Neural cell (in vitro differentiated cells): Measurements from ENCODE around the gene RABGAP1L. TPM values are rescaled to one million over a fixed set of nuclear protein-coding genes. Genes with fewer than 3 reads are reported as not detected.

ENCODE experiments used
- H2AFZ ChIP-seq: fragments of 200-600, 300-800 bp; sonication (generic), shearing (Covaris generic); 2 replicates; pipeline ENCODE4 v1.6.0; 2014; ENCODE audit warnings: low read depth, mild to moderate bottlenecking, antibody characterized with exemption, low read length, moderate library complexity
- H3F3A ChIP-seq: fragments of 200-600 bp; shearing (Covaris generic); 2 replicates; pipeline ENCODE4 v1.6.1; 2016; ENCODE audit warnings: mild to moderate bottlenecking, moderate library complexity, mixed read lengths, antibody characterized with exemption, low read length; ENCODE audit not compliant: insufficient read depth, poor library complexity, severe bottlenecking
- H3K27ac ChIP-seq: fragments of 200-600, 300-800 bp; sonication (generic), shearing (Covaris generic); 2 replicates; pipeline ENCODE4 v1.5.1; 2014; ENCODE audit warnings: mild to moderate bottlenecking, low read length, moderate library complexity
- H3K27me3 ChIP-seq: fragments of 300-800, 200-600 bp; sonication (generic), shearing (Covaris generic); 2 replicates; pipeline ENCODE4 v1.6.0; 2014; ENCODE audit warnings: mild to moderate bottlenecking, low read depth, low read length, moderate library complexity; ENCODE audit not compliant: insufficient read depth
- H3K36me3 ChIP-seq: fragments of 300-800, 200-600 bp; sonication (generic), shearing (Covaris generic); 2 replicates; pipeline ENCODE4 v1.5.1; 2014; ENCODE audit warnings: mild to moderate bottlenecking, antibody characterized with exemption, low read length, moderate library complexity; ENCODE audit not compliant: insufficient read depth
- H3K4me2 ChIP-seq: fragments of 300-800, 200-600 bp; sonication (generic), shearing (Covaris generic); 2 replicates; pipeline ENCODE4 v1.6.0; 2014; ENCODE audit warnings: mild to moderate bottlenecking, low read length
- H3K4me3 ChIP-seq: fragments of 300-800, 200-600 bp; sonication (generic), shearing (Covaris generic); 2 replicates; pipeline ENCODE4 v1.5.1; 2014; ENCODE audit warnings: mild to moderate bottlenecking, low read length, moderate library complexity
- H3K79me2 ChIP-seq: fragments of 200-600 bp; shearing (Covaris generic); replicated peaks from 2 replicates; pipeline ENCODE4 v1.6.0; 2014; ENCODE audit warnings: mild to moderate bottlenecking, low read length, moderate library complexity; ENCODE audit not compliant: insufficient read depth
- H3K9ac ChIP-seq: fragments of 300-800, 200-600 bp; sonication (generic), shearing (Covaris generic); 2 replicates; pipeline ENCODE4 v1.6.1; 2016; ENCODE audit warnings: mild to moderate bottlenecking, low read length, mixed read lengths
- H3K9me2 ChIP-seq: fragments of 200-600 bp; shearing (Covaris generic); 2 replicates; pipeline ENCODE4 v1.6.1; 2016; ENCODE audit warnings: mild to moderate bottlenecking, low read length, mixed read lengths; ENCODE audit not compliant: insufficient read depth
- H3K9me3 ChIP-seq: fragments of 200-600, 300-800 bp; sonication (generic), shearing (Covaris generic); 2 replicates; pipeline ENCODE4 v1.6.1; 2016; ENCODE audit warnings: mild to moderate bottlenecking, mixed run types, low read length, moderate library complexity, mixed read lengths
- H4K20me1 ChIP-seq: fragments of 200-600 bp; shearing (Covaris generic); 2 replicates; pipeline ENCODE4 v1.6.1; 2016; ENCODE audit warnings: mild to moderate bottlenecking, mixed run types; ENCODE audit not compliant: insufficient read depth
- CTCF ChIP-seq: fragments of 450-650 bp; IDR thresholded peaks from 2 replicates; pipeline ENCODE4 v1.5.1; 2014; ENCODE audit warnings: antibody characterized with exemption, mild to moderate bottlenecking, moderate library complexity; ENCODE audit not compliant: poor library complexity, severe bottlenecking
- EP300 ChIP-seq: fragments of 450-650 bp; conservative IDR thresholded peaks from 2 replicates; pipeline ENCODE4 v1.6.1; 2014; ENCODE audit warnings: antibody characterized with exemption, mild to moderate bottlenecking, moderate library complexity; ENCODE audit not compliant: poor library complexity, severe bottlenecking
- EZH2 ChIP-seq: fragments of 200-600, 300-800 bp; shearing (Covaris generic), sonication (generic); IDR thresholded peaks from 2 replicates; pipeline ENCODE4 v1.6.1; 2014; ENCODE audit warnings: antibody characterized with exemption, low read length, borderline replicate concordance, mild to moderate bottlenecking; ENCODE audit not compliant: insufficient read depth, poor library complexity, severe bottlenecking
- MXI1 ChIP-seq: fragments of 450-650 bp; conservative IDR thresholded peaks from 2 replicates; pipeline ENCODE4 v1.6.1; 2014; ENCODE audit warnings: antibody characterized with exemption, mild to moderate bottlenecking; ENCODE audit not compliant: poor library complexity, severe bottlenecking
- POLR2AphosphoS5 ChIP-seq: IDR thresholded peaks from 2 replicates; pipeline ENCODE4 v1.6.1; 2012
- RAD21 ChIP-seq: fragments of 450-650 bp; conservative IDR thresholded peaks from 2 replicates; pipeline ENCODE4 v1.6.1; 2014; ENCODE audit warnings: antibody characterized with exemption, mild to moderate bottlenecking, moderate library complexity
- REST ChIP-seq: IDR thresholded peaks from 2 replicates; pipeline ENCODE4 v1.6.1; 2012; ENCODE audit warnings: borderline replicate concordance
- SMC3 ChIP-seq: fragments of 450-650 bp; conservative IDR thresholded peaks from 2 replicates; pipeline ENCODE4 v1.6.1; 2014; ENCODE audit warnings: antibody characterized with exemption, mild to moderate bottlenecking, moderate library complexity; ENCODE audit not compliant: poor library complexity
- TAF1 ChIP-seq: IDR thresholded peaks from 2 replicates; pipeline ENCODE4 v1.6.1; 2012; ENCODE audit warnings: low read depth
- polyA plus RNA-seq: library from polyadenylated mRNA; depleted of rRNA; stranded (reverse); fragments of >200 nt; gene quantifications from 2 replicates; pipeline ENCODE4 v1.2.3, GENCODE V29; 2014

RABGAP1L gene
- polyA plus RNA-seq, 1 donor from 2014 or later: 32.2 TPM

GRCh38 chr1:174764191-174764590 lies 604.9 kb downstream of the RABGAP1L start:
- H3F3A ChIP-seq: no peaks in the 10 kb centered on the region
- H4K20me1 ChIP-seq: no peaks in the 10 kb centered on the region
- no peak overlapping the region for H2AFZ ChIP-seq
- no peaks in the 10 kb centered on the region for H3K9me2 ChIP-seq
- H3K79me2 ChIP-seq: no peaks in the 10 kb centered on the region
- no peaks in the 10 kb centered on the region for H3K36me3 ChIP-seq
- TF ChIP-seq EZH2 (no peak), RAD21 (no peak), EP300 (no peak), CTCF (no peak), TAF1 (no peak), SMC3 (no peak), POLR2AphosphoS5 (no peak), REST (no peak), MXI1 (no peak)
- H3K27me3 ChIP-seq: no peaks in the 10 kb centered on the region
- H3K9ac ChIP-seq: no peak overlapping the region
- no peak overlapping the region for H3K27ac ChIP-seq
- no peaks in the 10 kb centered on the region for H3K9me3 ChIP-seq
- H3K4me3 ChIP-seq: no peak overlapping the region
- H3K4me2 ChIP-seq: no peak overlapping the region

GRCh38 chr1:174766727-174767126 lies 607.4 kb downstream of the RABGAP1L start:
- Histone ChIP-seq H3K36me3 (no peaks in the 10 kb centered on the region), H3K27ac (no peak overlapping the region), H3F3A (no peaks in the 10 kb centered on the region), H3K4me2 (no peak overlapping the region), H2AFZ (no peak overlapping the region), H4K20me1 (no peaks in the 10 kb centered on the region), H3K4me3 (no peak overlapping the region), H3K9me2 (no peaks in the 10 kb centered on the region), H3K9ac (no peak overlapping the region), H3K79me2 (no peaks in the 10 kb centered on the region), H3K9me3 (no peaks in the 10 kb centered on the region), H3K27me3 (no peaks in the 10 kb centered on the region)
- TF ChIP-seq EZH2 (no peak), EP300 (no peak), REST (no peak), SMC3 (no peak), RAD21 (no peak)
